Testis (tissue), 3 donors: ENCODE data around the gene FIGNL2. TPM values are rescaled to one million over a fixed set of nuclear protein-coding genes. Genes with fewer than 3 reads are reported as not detected.
"Not testable (repeated sequence)": the region's sequence is repeated elsewhere in the genome, so short reads cannot be mapped to it uniquely, and the experiment has no call there.

Source experiments
- DNase-seq: peaks from one replicate; pipeline ENCODE4 v3.0.0-alpha.2; 2019
- H3K27ac ChIP-seq, 2 donors: fragments of 200-600 bp; sonication (generic); one replicate each; pipeline ENCODE4 v1.5.1; 2019
- H3K27me3 ChIP-seq: fragments of 200-600 bp; sonication (generic); one replicate; pipeline ENCODE4 v1.5.1; 2019
- H3K36me3 ChIP-seq: fragments of 200-600 bp; sonication (generic); one replicate; pipeline ENCODE4 v1.5.1; 2017; ENCODE audit warnings: low read depth; ENCODE audit errors: missing control alignments
- H3K4me1 ChIP-seq: fragments of 200-600 bp; sonication (generic); one replicate; pipeline ENCODE4 v1.5.1; 2019
- H3K4me3 ChIP-seq, 2 donors: fragments of 200-600 bp; sonication (generic); one replicate each; pipeline ENCODE4 v1.5.1; 2017 to 2019
- H3K9me3 ChIP-seq: fragments of 200-600 bp; sonication (generic); one replicate; pipeline ENCODE4 v1.5.1; 2017
- POLR2A ChIP-seq: fragments of 450-650 bp; IDR thresholded peaks from one replicate; pipeline ENCODE4 v1.6.1; 2017; ENCODE audit warnings: antibody characterized with exemption, mild to moderate bottlenecking, moderate library complexity
- WGBS, 2 donors: methylation state at CpG; one replicate each; pipeline ENCODE4 v1.1.5; 2018; 5-methylcytosine and 5-hydroxymethylcytosine counted together
- intact Hi-C: fragments of 100-400 bp; cut with DNase I; formaldehyde crosslinking; loops from one replicate; pipeline ENCODE4 v1.15.1; 2023; ENCODE audit warnings: low total_unique reads
- polyA plus RNA-seq: library from polyadenylated mRNA; stranded (reverse); fragments of 350-450 nt; fragmentation: Illumina TruSeq; extraction: RNeasy Lipid Tissue Mini Kit (QIAGEN cat#74804); gene quantifications from one replicate; pipeline ENCODE4 v1.2.3, GENCODE V29; 2014; ENCODE audit warnings: low read depth, low replicate concordance; ENCODE audit not compliant: insufficient read depth
- total RNA-seq, 2 donors: library from RNA; depleted of rRNA; stranded (reverse); fragments of >200 nt; gene quantifications; one replicate each; pipeline ENCODE4 v1.2.3, GENCODE V29; 2016
- TF ChIP-seq, protein P1 (sequence below), 3 experiments: fragments of 450-650 bp in 2 of 3; fragments of 200-600 bp in 1 of 3; sonication (generic) in 1 of 3; IDR thresholded peaks; one replicate each; pipeline ENCODE4 v1.5.1; 2016 to 2019; ENCODE audit warnings: antibody characterized with exemption in 3 of 3, mild to moderate bottlenecking in 2 of 3, moderate library complexity in 1 of 3

The FIGNL2 gene
- total and polyA plus RNA-seq, 3 donors from 2014 or later, result 1.1 to 2.1 (median 1.7) TPM

DNA sequence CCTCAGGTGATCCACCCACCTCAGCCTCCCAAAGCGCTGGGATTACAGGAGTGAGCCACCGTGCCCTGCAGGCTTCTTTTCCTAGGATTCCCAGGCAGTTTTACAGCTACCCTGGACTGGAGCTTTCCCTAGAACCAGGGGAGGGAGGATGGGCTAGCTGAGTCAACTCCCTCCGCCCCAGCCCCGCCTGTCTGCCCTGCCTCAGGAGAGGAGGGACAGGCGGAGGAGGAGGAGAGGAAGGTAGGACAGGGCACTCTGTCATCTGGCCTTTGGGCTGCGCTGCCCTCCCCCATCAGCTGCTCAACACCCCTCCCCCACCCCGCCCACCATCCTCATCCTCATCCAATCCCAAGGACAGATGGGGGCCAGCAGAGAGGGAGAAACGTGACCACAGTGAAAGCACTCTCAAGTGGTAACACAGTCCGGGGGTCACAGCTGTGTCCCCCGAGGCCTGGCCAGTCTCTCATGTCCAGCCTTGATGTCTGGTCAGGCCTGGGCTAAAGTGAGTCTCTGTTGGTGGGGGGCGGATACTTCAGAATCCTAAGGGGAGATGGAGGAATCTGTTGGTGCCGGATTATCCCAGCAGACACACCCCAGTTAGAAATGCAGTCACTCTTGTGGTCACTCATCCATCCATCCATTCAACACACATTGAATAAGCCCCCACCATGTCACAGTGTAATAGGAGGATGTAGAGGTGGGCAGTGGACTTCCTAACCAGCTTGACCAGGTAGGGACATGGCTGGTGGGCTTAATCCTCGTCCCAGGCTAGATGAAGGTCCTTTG, 12.3 kb downstream of the FIGNL2 start:
- TF ChIP-seq POLR2A, result no peak
- TF ChIP-seq, protein P1, sequence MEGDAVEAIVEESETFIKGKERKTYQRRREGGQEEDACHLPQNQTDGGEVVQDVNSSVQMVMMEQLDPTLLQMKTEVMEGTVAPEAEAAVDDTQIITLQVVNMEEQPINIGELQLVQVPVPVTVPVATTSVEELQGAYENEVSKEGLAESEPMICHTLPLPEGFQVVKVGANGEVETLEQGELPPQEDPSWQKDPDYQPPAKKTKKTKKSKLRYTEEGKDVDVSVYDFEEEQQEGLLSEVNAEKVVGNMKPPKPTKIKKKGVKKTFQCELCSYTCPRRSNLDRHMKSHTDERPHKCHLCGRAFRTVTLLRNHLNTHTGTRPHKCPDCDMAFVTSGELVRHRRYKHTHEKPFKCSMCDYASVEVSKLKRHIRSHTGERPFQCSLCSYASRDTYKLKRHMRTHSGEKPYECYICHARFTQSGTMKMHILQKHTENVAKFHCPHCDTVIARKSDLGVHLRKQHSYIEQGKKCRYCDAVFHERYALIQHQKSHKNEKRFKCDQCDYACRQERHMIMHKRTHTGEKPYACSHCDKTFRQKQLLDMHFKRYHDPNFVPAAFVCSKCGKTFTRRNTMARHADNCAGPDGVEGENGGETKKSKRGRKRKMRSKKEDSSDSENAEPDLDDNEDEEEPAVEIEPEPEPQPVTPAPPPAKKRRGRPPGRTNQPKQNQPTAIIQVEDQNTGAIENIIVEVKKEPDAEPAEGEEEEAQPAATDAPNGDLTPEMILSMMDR (IDR thresholded peaks at IDR 0.05), result no peak
- intact Hi-C loops, result no loop called here
- no peaks in the 10 kb centered on the region for H3K27me3 ChIP-seq
- WGBS, 2 donors, result 74 to 76% methylated on average over 10 to 13 of the region's 13 CpGs
- no peak overlapping the region for H3K27ac ChIP-seq
- no peaks in the 10 kb centered on the region for H3K36me3 ChIP-seq
- DNase-seq, result no peak
- no peak overlapping the region for H3K4me3 ChIP-seq
- no peaks in the 10 kb centered on the region for H3K4me1 ChIP-seq
- H3K9me3 ChIP-seq, result no peaks in the 10 kb centered on the region

DNA sequence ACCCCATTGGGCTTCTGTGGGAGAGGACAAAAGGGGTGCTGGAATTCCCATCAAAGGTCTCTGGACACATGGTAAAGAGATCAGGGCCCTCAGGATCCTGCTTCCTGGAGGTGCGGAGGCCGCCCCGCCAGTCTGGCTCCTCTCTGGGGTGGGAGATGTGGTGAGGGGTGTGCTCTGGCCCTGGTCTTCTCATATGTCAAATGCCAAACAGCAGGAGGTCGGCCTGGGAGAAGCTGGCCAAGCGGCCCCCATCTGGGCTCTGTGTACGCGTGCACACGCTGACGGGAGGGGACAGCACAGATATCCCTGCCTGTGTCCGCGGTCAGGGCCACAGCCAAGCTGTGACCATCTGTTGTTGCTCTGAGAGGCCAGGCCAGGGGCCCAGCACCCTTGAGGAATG, 14.1 kb downstream of the FIGNL2 start:
- intact Hi-C loops, result no loop called here
- WGBS, 2 donors, result 69 to 80% methylated on average over 5 to 11 of the region's 11 CpGs
- Histone ChIP-seq H3K36me3 (no peaks in the 10 kb centered on the region), H3K27ac (no peak overlapping the region), H3K4me3 (no peak overlapping the region), H3K9me3 (no peaks in the 10 kb centered on the region), H3K27me3 (no peaks in the 10 kb centered on the region), H3K4me1 (no peaks in the 10 kb centered on the region)
- no peak for DNase-seq
- TF ChIP-seq, protein P1 (IDR thresholded peaks at IDR 0.05), result no peak
- no peak for TF ChIP-seq POLR2A

DNA sequence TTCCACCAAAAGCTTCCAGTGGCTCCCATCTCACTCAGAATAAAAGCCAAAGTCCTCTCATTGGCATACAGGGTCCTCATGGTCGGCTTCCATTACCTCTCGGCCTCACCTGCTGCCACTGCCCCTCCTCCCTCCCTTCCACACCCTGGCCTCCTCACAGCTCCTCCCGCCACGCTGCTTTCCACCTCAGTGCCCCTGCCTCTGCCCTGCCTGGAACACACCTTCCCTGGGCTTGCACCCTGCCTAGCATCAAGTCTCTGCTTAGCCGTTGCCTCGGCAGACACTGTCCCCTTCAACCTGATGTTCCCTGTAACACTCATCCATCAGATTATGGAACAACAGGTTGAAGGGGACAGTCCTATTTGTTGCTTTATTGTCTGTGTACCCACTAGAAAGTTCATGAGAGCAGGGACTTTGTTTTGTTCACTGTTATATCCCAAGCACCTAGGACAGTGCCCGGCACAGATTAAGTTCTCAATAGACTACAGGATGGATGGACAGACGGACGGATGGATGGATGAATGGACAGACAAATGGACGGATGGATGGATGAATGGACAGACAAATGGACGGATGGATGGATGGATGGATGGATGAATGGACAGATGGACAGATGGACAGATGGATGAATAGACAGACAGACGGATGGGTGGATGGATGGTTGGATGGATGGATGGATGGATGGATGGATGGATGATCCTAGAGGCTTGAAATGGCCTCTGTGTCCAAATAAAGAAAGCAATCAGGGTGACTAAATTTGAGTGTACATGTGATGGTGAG, 14.9 kb downstream of the FIGNL2 start:
- H3K9me3 ChIP-seq, result no peaks in the 10 kb centered on the region
- WGBS, 2 donors, result 81 to 88% methylated on average over 12 of the region's 12 CpGs
- intact Hi-C loops, result no loop called here
- no peaks in the 10 kb centered on the region for H3K36me3 ChIP-seq
- no peak for DNase-seq
- H3K4me3 ChIP-seq, result no peak overlapping the region
- H3K27me3 ChIP-seq, result no peaks in the 10 kb centered on the region
- no peak for TF ChIP-seq POLR2A
- TF ChIP-seq, protein P1 (IDR thresholded peaks at IDR 0.05), result no peak
- H3K27ac ChIP-seq, result no peak overlapping the region
- no peaks in the 10 kb centered on the region for H3K4me1 ChIP-seq

DNA sequence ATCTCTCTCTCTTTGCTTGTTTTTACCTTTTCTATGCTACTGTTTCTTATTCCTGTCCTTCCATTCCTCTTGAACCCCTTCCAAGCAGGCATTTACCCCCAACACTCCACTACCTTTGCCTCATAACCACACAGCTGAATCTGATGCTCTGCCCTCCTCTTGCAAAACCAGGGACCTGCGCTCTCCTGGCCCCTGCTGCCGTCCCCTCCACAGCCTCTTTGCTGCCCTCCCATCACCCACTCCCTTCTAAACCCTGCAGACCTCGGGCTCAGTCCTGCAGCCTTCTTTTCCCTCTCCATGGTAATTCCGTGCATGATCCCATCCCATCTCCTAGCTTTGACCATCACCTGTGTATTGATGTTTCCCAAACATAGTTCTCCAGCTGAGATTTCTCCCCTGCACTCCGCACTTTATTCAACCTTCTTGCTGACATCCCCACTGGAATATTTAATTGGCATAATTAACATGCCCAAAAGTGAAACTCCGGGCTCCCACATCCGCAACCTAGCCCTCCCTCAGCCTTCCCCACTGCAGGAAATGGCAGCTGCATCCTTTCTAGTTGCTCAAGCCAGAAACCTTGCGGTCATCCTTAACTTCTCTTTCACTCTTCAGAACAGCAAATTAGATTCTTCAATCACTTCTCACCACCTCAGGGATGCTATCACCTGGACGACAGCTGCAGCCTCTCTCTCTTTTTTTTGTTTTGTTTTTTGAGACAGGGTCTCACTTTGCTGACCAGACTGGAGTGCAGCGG, 16.0 kb downstream of the FIGNL2 start:
- Histone ChIP-seq H3K36me3 (no peaks in the 10 kb centered on the region), H3K9me3 (no peaks in the 10 kb centered on the region), H3K27ac (no peak overlapping the region), H3K4me1 (no peaks in the 10 kb centered on the region), H3K27me3 (no peaks in the 10 kb centered on the region), H3K4me3 (no peak overlapping the region)
- 50 to 52% methylated on average over 10 of the region's 10 CpGs for WGBS, 2 donors
- TF ChIP-seq, protein P1 (IDR thresholded peaks at IDR 0.05), result no peak
- TF ChIP-seq POLR2A, result no peak
- no peak for DNase-seq
- intact Hi-C loops, result no loop called here

DNA sequence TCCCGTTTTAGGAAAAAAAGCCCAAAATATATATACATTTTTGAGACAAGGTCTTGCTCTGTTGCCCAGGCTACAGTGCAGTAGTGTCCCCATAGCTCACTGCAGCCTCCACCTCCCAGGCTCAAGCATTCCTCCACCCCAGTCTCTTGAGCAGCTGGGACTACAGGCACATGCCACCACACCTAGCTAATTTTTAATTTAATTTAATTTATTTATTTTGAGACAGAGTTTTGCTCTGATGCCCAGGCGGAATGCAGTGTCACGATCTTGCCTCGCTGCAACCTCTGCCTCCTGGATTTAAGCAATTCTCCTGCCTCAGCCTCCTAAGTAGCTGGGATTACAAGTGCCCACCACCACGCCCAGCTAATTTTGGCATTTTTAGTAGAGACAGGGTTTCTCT, 16.7 kb downstream of the FIGNL2 start:
- H3K27me3 ChIP-seq, H3K36me3 ChIP-seq, DNase-seq, intact Hi-C loops, H3K4me3 ChIP-seq, H3K27ac ChIP-seq, H3K4me1 ChIP-seq, H3K9me3 ChIP-seq: not testable (repeated sequence)
- 80 to 81% methylated on average over 5 of the region's 5 CpGs for WGBS, 2 donors
